Upper lobe of left lung (tissue), 6 donors: Measurements from ENCODE around the gene COL15A1. TPM values are rescaled to one million over a fixed set of nuclear protein-coding genes. Genes with fewer than 3 reads are reported as not detected.

Experiments
- ATAC-seq, 2 donors: fragments of 200-7000 bp; cut with Tn5 transposase; one replicate each; pipeline ENCODE4 v1.9.1; 2022; ENCODE audit warnings: mild to moderate bottlenecking in 2 of 2, moderate library complexity in 2 of 2; ENCODE audit not compliant: low FRiP score in 2 of 2
- DNase-seq, 2 donors: peaks; one replicate each; pipeline ENCODE4 v3.0.0-alpha.2; 2019 to 2020
- H3K27ac ChIP-seq, 4 donors: fragments of 200-600 bp; sonication (generic); one replicate each; pipeline ENCODE4 v1.5.1; 2016 to 2019
- H3K27me3 ChIP-seq, 4 donors: fragments of 200-600 bp; sonication (generic); one replicate each; pipeline ENCODE4 v1.5.1; 2017 to 2019
- H3K36me3 ChIP-seq, 4 donors: fragments of 200-600 bp; sonication (generic); one replicate each; pipeline ENCODE4 v1.5.1; 2016 to 2019
- H3K4me1 ChIP-seq, 4 donors: fragments of 200-600 bp; sonication (generic); one replicate each; pipeline ENCODE4 v1.5.1; 2018 to 2019
- H3K4me3 ChIP-seq, 4 donors: fragments of 200-600 bp; sonication (generic); one replicate each; pipeline ENCODE4 v1.5.1; 2017 to 2019; ENCODE audit warnings: mild to moderate bottlenecking in 2 of 4, moderate library complexity in 1 of 4
- H3K9me3 ChIP-seq, 4 donors: fragments of 200-600 bp; sonication (generic); one replicate each; pipeline ENCODE4 v1.5.1; 2018 to 2019
- CTCF ChIP-seq, 6 experiments: fragments of 450-650 bp in 4 of 6; fragments of 200-600 bp in 2 of 6; sonication (generic) in 2 of 6; IDR thresholded peaks; one replicate each; pipeline ENCODE4 v1.5.1; 2016 to 2019; ENCODE audit warnings: antibody characterized with exemption in 6 of 6
- EP300 ChIP-seq, 4 donors: sonication (generic); formaldehyde crosslinking; IDR thresholded peaks; one replicate each; pipeline ENCODE4 v1.5.1; 2017; ENCODE audit warnings: antibody characterized with exemption in 4 of 4, control low read depth in 2 of 4
- POLR2A ChIP-seq, 4 donors: fragments of 450-650 bp; IDR thresholded peaks; one replicate each; pipeline ENCODE4 v1.5.1; 2016 to 2017; ENCODE audit warnings: antibody characterized with exemption in 4 of 4, mild to moderate bottlenecking in 2 of 4
- POLR2AphosphoS5 ChIP-seq, 2 donors: sonication (generic); formaldehyde crosslinking; IDR thresholded peaks; one replicate each; pipeline ENCODE4 v1.5.1; 2017; ENCODE audit warnings: antibody characterized with exemption in 2 of 2
- WGBS, 2 donors: methylation state at CpG; one replicate each; pipeline ENCODE4 v1.1.5; 2017 to 2018; 5-methylcytosine and 5-hydroxymethylcytosine counted together
- total RNA-seq, 6 donors: library from RNA; depleted of rRNA in 4 of 6; stranded (reverse); fragments of >200 nt in 4 of 6; gene quantifications; one replicate each; pipeline versions ENCODE4 v1.1.0 to v1.2.1, GENCODE V29; 2016 to 2021
- donor health status: DM: no; HTN: no; CAD: no; lungs with moderate emphysema.
- donor health status: DM: no; HTN: yes; CAD: no; lungs with severe emphysema.

The COL15A1 gene
- total RNA-seq, 6 donors from 2014 or later, result 1.0 to 17.9 (median 2.7) TPM

- H3K36me3 ChIP-seq, result no peaks in the 10 kb centered on the region
- H3K9me3 ChIP-seq, result no peaks in the 10 kb centered on the region
- no peaks in the 10 kb centered on the region for H3K4me1 ChIP-seq
- TF ChIP-seq CTCF (IDR thresholded peaks at IDR 0.05) (no peak), POLR2A (IDR thresholded peaks at IDR 0.05) (no peak), EP300 (IDR thresholded peaks at IDR 0.05) (no peak), POLR2AphosphoS5 (IDR thresholded peaks at IDR 0.05) (no peak)
- DNase-seq, result no peak
- no peaks in the 10 kb centered on the region for H3K27me3 ChIP-seq
- ATAC-seq, result no peak
- 91 to 95% methylated on average over 6 of the region's 6 CpGs for WGBS, 2 donors
- H3K4me3 ChIP-seq, result no peak overlapping the region
- H3K27ac ChIP-seq, result no peak overlapping the region
These were observed 87.6 kb downstream of the COL15A1 start for GRCh38 chr9:99031319-99031718.

GRCh38 chr9:99031994-99032393 is 88.3 kb downstream of the COL15A1 start:
- Histone ChIP-seq H3K27ac (no peak overlapping the region), H3K4me3 (no peak overlapping the region), H3K9me3 (no peaks in the 10 kb centered on the region), H3K27me3 (no peaks in the 10 kb centered on the region), H3K36me3 (no peaks in the 10 kb centered on the region), H3K4me1 (no peaks in the 10 kb centered on the region)
- ATAC-seq (no peak), DNase-seq (no peak)
- TF ChIP-seq POLR2AphosphoS5 (IDR thresholded peaks at IDR 0.05) (no peak), CTCF (IDR thresholded peaks at IDR 0.05) (no peak), POLR2A (IDR thresholded peaks at IDR 0.05) (no peak), EP300 (IDR thresholded peaks at IDR 0.05) (no peak)
- WGBS, 2 donors, result 96% methylated on average over 5 of the region's 5 CpGs

GRCh38 chr9:99034149-99034548 is 90.4 kb downstream of the COL15A1 start:
- Histone ChIP-seq H3K4me1 (no peaks in the 10 kb centered on the region), H3K4me3 (no peak overlapping the region), H3K27me3 (no peaks in the 10 kb centered on the region), H3K36me3 (no peaks in the 10 kb centered on the region), H3K27ac (no peak overlapping the region), H3K9me3 (no peaks in the 10 kb centered on the region)
- ATAC-seq, result no peak
- WGBS, 2 donors, result 85 to 91% methylated on average over 3 of the region's 3 CpGs
- no peak for DNase-seq
- TF ChIP-seq CTCF (IDR thresholded peaks at IDR 0.05), result no peak
- no peak for TF ChIP-seq EP300 (IDR thresholded peaks at IDR 0.05)
- no peak for TF ChIP-seq POLR2AphosphoS5 (IDR thresholded peaks at IDR 0.05)
- no peak for TF ChIP-seq POLR2A (IDR thresholded peaks at IDR 0.05)

GRCh38 chr9:99035313-99035712 is 91.6 kb downstream of the COL15A1 start:
- DNase-seq (no peak), ATAC-seq (no peak)
- TF ChIP-seq CTCF (IDR thresholded peaks at IDR 0.05) (no peak), EP300 (IDR thresholded peaks at IDR 0.05) (no peak), POLR2A (IDR thresholded peaks at IDR 0.05) (no peak), POLR2AphosphoS5 (IDR thresholded peaks at IDR 0.05) (no peak)
- Histone ChIP-seq H3K27me3 (no peaks in the 10 kb centered on the region), H3K4me3 (no peak overlapping the region), H3K4me1 (peaks cover 0 to 6% (median 4%) of the 10 kb centered on the region in 4 donors), H3K9me3 (no peaks in the 10 kb centered on the region), H3K36me3 (no peaks in the 10 kb centered on the region), H3K27ac (no peak overlapping the region)
- 82 to 85% methylated on average over 4 of the region's 4 CpGs for WGBS, 2 donors

GRCh38 chr9:99037769-99038483 is 94.2 kb downstream of the COL15A1 start:
- H3K27ac ChIP-seq, result no peak overlapping the region
- TF ChIP-seq POLR2AphosphoS5 (IDR thresholded peaks at IDR 0.05) (no peak), POLR2A (IDR thresholded peaks at IDR 0.05) (no peak), CTCF (IDR thresholded peaks at IDR 0.05) (no peak), EP300 (IDR thresholded peaks at IDR 0.05) (no peak)
- H3K27me3 ChIP-seq, result no peaks in the 10 kb centered on the region
- H3K4me3 ChIP-seq, result no peak overlapping the region
- H3K4me1 ChIP-seq, result peaks cover 13 to 21% (median 15%) of the 10 kb centered on the region in 4 donors
- H3K36me3 ChIP-seq, result no peaks in the 10 kb centered on the region
- DNase-seq (no peak), ATAC-seq (peak in 1 of 2 donors; percentile 67)
- no peaks in the 10 kb centered on the region for H3K9me3 ChIP-seq
- WGBS, 2 donors, result 84 to 88% methylated on average over 7 of the region's 7 CpGs
